ENCODE measurements around the gene PFDN6. TPM values are rescaled to one million over a fixed set of nuclear protein-coding genes. Genes with fewer than 3 reads are reported as not detected.

PFDN6 gene
- total RNA-seq, 1 donor from 2014 or later = 39.9 TPM

DNA sequence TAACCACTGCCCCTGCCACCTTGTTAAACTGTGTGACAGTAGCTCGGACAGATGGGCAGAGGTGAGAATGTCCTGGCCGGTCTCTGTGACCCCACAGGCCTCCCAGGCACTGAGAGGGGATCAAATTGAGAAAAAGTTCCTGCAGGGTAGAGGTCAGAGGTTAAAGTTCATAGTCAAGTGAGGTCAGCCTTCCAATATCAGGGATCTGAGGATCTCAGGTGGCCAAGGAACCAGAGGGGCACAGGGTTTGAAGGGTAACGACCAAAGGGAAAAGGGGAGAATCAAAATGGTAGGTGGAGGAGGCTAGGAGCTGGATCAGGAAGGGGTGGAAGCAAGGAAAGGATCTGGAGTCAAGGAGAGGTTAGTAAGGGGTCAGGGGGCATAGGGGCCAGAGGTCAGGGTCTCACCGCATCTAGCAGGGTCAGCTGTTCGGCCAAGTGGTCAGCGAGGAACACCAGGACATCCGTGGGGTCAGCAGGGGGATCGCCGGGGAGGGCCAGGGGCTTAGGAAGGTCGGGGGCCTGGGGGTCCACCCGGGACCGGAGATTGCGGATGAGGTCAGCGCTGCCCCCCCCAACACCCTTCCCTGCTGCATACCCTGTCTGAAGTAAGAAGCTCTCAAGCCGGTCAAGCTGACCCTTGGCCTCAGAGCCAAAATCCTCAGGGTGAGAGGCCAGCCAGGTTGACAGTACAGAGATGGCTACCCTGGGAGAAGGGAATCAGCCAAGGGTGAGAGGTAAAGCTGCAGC lies 6.4 kb downstream of the PFDN6 start:
- peak overlapping the region; percentile 99 for H3K4me3 Mint-ChIP-seq
- H3K4me1 Mint-ChIP-seq = peaks cover 25% of the 10 kb centered on the region
- H3K27ac Mint-ChIP-seq = no peak overlapping the region
- H3K36me3 Mint-ChIP-seq = no peaks in the 10 kb centered on the region
- DNase-seq (ENCODE audit: low spot score in 2 of 2, unreplicated experiment in 2 of 2) = no peak
- TF ChIP-seq, protein P1, sequence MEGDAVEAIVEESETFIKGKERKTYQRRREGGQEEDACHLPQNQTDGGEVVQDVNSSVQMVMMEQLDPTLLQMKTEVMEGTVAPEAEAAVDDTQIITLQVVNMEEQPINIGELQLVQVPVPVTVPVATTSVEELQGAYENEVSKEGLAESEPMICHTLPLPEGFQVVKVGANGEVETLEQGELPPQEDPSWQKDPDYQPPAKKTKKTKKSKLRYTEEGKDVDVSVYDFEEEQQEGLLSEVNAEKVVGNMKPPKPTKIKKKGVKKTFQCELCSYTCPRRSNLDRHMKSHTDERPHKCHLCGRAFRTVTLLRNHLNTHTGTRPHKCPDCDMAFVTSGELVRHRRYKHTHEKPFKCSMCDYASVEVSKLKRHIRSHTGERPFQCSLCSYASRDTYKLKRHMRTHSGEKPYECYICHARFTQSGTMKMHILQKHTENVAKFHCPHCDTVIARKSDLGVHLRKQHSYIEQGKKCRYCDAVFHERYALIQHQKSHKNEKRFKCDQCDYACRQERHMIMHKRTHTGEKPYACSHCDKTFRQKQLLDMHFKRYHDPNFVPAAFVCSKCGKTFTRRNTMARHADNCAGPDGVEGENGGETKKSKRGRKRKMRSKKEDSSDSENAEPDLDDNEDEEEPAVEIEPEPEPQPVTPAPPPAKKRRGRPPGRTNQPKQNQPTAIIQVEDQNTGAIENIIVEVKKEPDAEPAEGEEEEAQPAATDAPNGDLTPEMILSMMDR (IDR thresholded peaks at IDR 0.05; ENCODE audit: unreplicated experiment) = no peak
- no peaks in the 10 kb centered on the region for H3K9me3 Mint-ChIP-seq
- H3K27me3 Mint-ChIP-seq (ENCODE audit: low read depth) = no peaks in the 10 kb centered on the region

DNA sequence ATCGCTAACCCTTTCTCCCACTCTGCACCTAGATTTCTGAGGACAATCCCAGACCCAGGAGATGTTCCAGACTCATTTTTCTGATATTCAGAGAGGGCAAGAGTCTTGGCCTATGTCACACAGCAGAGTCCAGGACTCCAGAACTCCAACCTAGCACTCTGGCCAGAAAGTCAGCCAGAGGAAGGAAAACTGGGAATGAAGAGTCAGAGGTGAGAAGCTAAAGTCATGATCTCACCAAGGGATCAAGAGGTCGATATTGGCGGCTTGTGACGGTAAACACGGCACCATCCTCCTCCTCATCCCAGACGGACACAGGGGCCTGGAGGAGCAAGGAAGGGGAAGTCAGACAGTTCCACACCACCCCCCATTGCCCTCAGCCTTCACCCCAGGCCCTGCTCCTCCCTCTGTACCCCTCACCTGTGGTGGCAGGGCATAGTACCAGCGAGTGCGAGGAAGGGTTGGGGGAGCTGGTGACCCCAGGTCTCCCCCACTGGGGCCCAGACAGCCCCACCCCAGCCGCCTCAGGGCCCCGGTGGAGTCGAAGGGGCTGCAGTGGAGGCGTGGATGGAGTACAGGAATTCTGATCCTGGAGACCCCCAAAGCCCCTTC lies 7.5 kb downstream of the PFDN6 start:
- Mint-ChIP-seq H3K36me3 (no peaks in the 10 kb centered on the region), H3K27ac (peak overlapping the region; percentile 97), H3K4me1 (peaks cover 22% of the 10 kb centered on the region), H3K9me3 (no peaks in the 10 kb centered on the region), H3K27me3 (ENCODE audit: low read depth) (no peaks in the 10 kb centered on the region), H3K4me3 (peak overlapping the region; percentile 99)
- DNase-seq (ENCODE audit: low spot score in 2 of 2, unreplicated experiment in 2 of 2) = no peak
- TF ChIP-seq, protein P1 (IDR thresholded peaks at IDR 0.05; ENCODE audit: unreplicated experiment) = no peak

DNA sequence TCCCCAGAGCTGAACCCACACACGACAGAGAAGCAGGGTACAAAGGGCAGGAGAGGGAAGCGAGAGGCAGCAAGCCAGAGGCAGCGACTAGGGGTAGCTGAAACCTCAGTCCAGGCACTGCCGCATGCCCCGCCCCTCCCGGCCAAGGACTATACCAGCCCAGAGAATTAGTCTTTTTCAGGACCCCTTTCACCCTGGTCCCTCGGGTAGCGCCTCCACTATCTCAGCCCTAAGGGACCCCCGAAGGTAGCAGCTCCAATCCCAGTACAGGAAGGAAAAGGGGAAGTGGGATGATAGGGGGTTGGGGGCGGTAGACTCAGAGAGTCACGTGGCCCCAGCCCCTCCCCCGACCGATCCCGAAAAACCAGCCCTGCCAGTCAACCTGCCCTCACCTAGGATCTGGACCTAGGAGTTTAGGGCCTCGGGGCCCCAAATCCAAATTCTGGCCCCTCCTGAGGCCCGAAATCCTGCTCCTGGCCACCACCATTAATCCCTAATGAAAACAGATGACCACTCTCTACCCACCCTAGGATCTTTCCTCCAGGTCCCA lies 8.1 kb downstream of the PFDN6 start:
- DNase-seq (ENCODE audit: low spot score in 2 of 2, unreplicated experiment in 2 of 2) = peak in 1 of 2 experiments; percentile 61
- H3K27me3 Mint-ChIP-seq (ENCODE audit: low read depth) = no peaks in the 10 kb centered on the region
- H3K36me3 Mint-ChIP-seq = no peaks in the 10 kb centered on the region
- peak overlapping the region; percentile 99 for H3K4me3 Mint-ChIP-seq
- H3K4me1 Mint-ChIP-seq = peaks cover 22% of the 10 kb centered on the region
- no peaks in the 10 kb centered on the region for H3K9me3 Mint-ChIP-seq
- TF ChIP-seq, protein P1 (IDR thresholded peaks at IDR 0.05; ENCODE audit: unreplicated experiment) = no peak
- H3K27ac Mint-ChIP-seq = peak overlapping the region; percentile 97

DNA sequence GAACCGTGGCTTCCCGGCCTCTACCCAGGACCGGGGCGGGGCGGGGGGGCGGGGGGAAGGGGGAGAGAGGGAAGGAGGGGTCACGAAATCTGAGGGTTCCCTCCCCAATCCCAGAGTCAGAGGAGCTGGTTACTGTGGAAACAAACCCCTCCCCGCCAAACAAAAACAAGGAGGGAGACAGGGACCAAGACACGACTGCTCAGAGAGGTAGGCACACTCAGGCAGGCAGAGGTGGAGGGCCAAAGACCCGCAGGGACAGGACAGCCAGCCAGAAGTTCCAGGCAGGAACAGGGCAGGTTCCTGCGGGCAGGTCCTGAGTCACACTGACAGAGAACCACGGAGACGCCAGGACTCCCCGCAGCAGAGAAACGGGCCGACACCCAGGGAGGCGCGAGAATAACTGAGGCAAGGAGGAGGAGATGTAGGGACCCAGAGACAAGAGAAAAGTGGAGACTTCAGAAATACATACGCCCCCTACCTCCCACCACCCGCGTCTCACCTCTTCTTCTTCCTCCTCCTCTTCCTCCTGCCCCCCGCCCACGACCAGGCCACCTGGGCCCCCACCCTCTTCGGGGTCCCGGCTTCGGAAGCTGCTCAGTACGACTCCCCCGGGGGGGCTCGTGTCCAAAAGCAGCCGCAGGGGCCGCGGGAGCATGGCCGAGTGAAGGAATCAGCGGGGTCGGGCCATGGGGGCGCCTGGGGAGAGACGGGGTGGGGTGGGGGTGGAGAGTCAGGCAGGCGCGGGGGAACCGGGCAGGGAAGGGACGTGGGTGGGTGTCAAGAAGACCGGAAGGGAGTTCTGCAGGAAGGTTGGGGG lies 8.8 kb downstream of the PFDN6 start:
- no peaks in the 10 kb centered on the region for H3K36me3 Mint-ChIP-seq
- H3K27me3 Mint-ChIP-seq (ENCODE audit: low read depth) = no peaks in the 10 kb centered on the region
- peak overlapping the region; percentile 99 for H3K4me3 Mint-ChIP-seq
- H3K9me3 Mint-ChIP-seq = no peaks in the 10 kb centered on the region
- DNase-seq (ENCODE audit: low spot score in 2 of 2, unreplicated experiment in 2 of 2) = peak in 1 of 2 experiments; percentile 59
- H3K27ac Mint-ChIP-seq = peak overlapping the region; percentile 97
- TF ChIP-seq, protein P1 (IDR thresholded peaks at IDR 0.05; ENCODE audit: unreplicated experiment) = no peak
- peaks cover 22% of the 10 kb centered on the region for H3K4me1 Mint-ChIP-seq

GRCh38 chr6:33298773-33299236 lies 9.4 kb downstream of the PFDN6 start, which contains the start of gene RGL2:
RGL2 (minus strand) TSS chr6:33298942; CDS start chr6:33298610, 332 bp downstream.
- peak in 1 of 2 experiments; percentile 54 for DNase-seq (ENCODE audit: low spot score in 2 of 2, unreplicated experiment in 2 of 2)
- H3K27ac Mint-ChIP-seq = peak within 1 kb of the TSS; percentile 99

More at GRCh38 chr6:33298773-33299236, 9.4 kb downstream of the PFDN6 start, which contains the start of gene RGL2:
- H3K4me3 Mint-ChIP-seq = peak within 1 kb of the TSS; percentile 99
- H3K9me3 Mint-ChIP-seq = no peaks in the 10 kb centered on the region
- peaks cover 1% of the 10 kb centered on the region for H3K36me3 Mint-ChIP-seq
- no peaks in the 10 kb centered on the region for H3K27me3 Mint-ChIP-seq (ENCODE audit: low read depth)
- TF ChIP-seq, protein P1 (IDR thresholded peaks at IDR 0.05; ENCODE audit: unreplicated experiment) = no peak
- peaks cover 22% of the 10 kb centered on the region for H3K4me1 Mint-ChIP-seq
